GM12878 (cell line): ENCODE results near the gene CD200R1L. TPM values are rescaled to one million over a fixed set of nuclear protein-coding genes. Genes with fewer than 3 reads are reported as not detected.

Experiments
- BCL3 ChIP-seq: IDR thresholded peaks from 2 replicates; pipeline ENCODE4 v1.6.1; 2011; ENCODE audit warnings: borderline replicate concordance, low read depth, mild to moderate bottlenecking, moderate library complexity, low read length; ENCODE audit not compliant: insufficient read depth, poor library complexity, severe bottlenecking
- CHD4 ChIP-seq: fragments of 200-600 bp; sonication (generic); IDR thresholded peaks from 2 replicates; pipeline ENCODE4 v1.6.1; 2016; ENCODE audit warnings: mild to moderate bottlenecking
- DPF2 ChIP-seq: fragments of 450-650 bp; IDR thresholded peaks from 2 replicates; pipeline ENCODE4 v1.6.1; 2017; ENCODE audit warnings: mild to moderate bottlenecking
- E4F1 ChIP-seq: fragments of 450-650 bp; IDR thresholded peaks from 2 replicates; pipeline ENCODE4 v1.6.1; 2018; ENCODE audit warnings: borderline replicate concordance, mild to moderate bottlenecking; ENCODE audit not compliant: partially characterized antibody
- HDAC2 ChIP-seq: fragments of 200-600 bp; sonication (generic); IDR thresholded peaks from 2 replicates; pipeline ENCODE4 v1.6.1; 2017
- MLLT1 ChIP-seq: fragments of 450-650 bp; IDR thresholded peaks from 2 replicates; pipeline ENCODE4 v1.6.1; 2016; ENCODE audit warnings: mild to moderate bottlenecking
- RUNX3 ChIP-seq: IDR thresholded peaks from 2 replicates; pipeline ENCODE4 v1.6.1; 2012; ENCODE audit warnings: low read length, inconsistent platforms
- ZNF384 ChIP-seq: IDR thresholded peaks from 2 replicates; pipeline ENCODE4 v1.6.1; 2012; ENCODE audit warnings: low read depth, mild to moderate bottlenecking, low read length, improper control_type of control experiment, borderline replicate concordance
- polyA plus RNA-seq, 11 experiments: library from polyadenylated mRNA; depleted of rRNA in 4 of 11; unstranded in 6 of 11; stranded (reverse) in 5 of 11; fragments of >200 nt; fragmentation: Nextera tagmentation in 4 of 11; fragmentation: Illumina TruSeq in 1 of 11; extraction: Ambion mirVana in 4 of 11; extraction: Trizol in 1 of 11; gene quantifications; 1 replicate in 1 of 11; 2 replicates in 10 of 11; pipeline versions ENCODE4 v1.2.1 to v1.2.3, GENCODE V29; 2011 to 2016; ENCODE audit warnings: inconsistent platforms in 2 of 11, missing spikeins in 2 of 11, low read depth in 1 of 11
- total RNA-seq, 4 experiments: library from RNA; depleted of rRNA in 3 of 4; stranded (reverse); fragments of >200 nt in 3 of 4; fragmentation: Illumina TruSeq in 1 of 4; extraction: Trizol in 1 of 4; gene quantifications; 2 replicates each; pipeline versions ENCODE4 v1.2.1 to v1.2.3, GENCODE V29; 2013 to 2021
- TF ChIP-seq, protein P1 (sequence below): fragments of 150-350 bp; IDR thresholded peaks from 2 replicates; pipeline ENCODE4 v1.6.1; 2016; ENCODE audit warnings: low read depth, low read length

The CD200R1L gene
- total and polyA plus RNA-seq, 10 of the 15 experiments (the other 5 are each of a cell fraction or from before 2014, with no cell fraction given) = 0.41 TPM; not detected in 9

DNA sequence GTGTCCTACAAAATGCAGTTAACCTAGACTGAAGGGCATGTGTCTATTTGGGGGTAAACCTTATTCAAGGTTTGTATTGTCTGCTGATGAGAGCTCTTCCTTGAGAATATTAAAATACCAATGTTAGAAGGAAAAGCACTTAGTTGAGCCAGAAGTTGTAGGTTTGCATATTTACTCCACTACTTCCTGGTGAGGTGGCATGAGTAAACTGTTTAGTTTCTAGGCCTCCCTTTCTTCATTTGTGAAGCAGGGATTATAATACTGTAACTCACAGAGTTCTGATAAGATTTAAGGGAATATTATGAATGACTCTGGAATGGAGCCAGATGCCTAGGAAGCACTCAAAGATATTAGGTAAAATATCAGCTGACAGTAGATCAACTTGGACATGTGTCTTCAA, 46.7 kb downstream of the CD200R1L start (continued):
- TF ChIP-seq BCL3 = no peak
- TF ChIP-seq, protein P1, sequence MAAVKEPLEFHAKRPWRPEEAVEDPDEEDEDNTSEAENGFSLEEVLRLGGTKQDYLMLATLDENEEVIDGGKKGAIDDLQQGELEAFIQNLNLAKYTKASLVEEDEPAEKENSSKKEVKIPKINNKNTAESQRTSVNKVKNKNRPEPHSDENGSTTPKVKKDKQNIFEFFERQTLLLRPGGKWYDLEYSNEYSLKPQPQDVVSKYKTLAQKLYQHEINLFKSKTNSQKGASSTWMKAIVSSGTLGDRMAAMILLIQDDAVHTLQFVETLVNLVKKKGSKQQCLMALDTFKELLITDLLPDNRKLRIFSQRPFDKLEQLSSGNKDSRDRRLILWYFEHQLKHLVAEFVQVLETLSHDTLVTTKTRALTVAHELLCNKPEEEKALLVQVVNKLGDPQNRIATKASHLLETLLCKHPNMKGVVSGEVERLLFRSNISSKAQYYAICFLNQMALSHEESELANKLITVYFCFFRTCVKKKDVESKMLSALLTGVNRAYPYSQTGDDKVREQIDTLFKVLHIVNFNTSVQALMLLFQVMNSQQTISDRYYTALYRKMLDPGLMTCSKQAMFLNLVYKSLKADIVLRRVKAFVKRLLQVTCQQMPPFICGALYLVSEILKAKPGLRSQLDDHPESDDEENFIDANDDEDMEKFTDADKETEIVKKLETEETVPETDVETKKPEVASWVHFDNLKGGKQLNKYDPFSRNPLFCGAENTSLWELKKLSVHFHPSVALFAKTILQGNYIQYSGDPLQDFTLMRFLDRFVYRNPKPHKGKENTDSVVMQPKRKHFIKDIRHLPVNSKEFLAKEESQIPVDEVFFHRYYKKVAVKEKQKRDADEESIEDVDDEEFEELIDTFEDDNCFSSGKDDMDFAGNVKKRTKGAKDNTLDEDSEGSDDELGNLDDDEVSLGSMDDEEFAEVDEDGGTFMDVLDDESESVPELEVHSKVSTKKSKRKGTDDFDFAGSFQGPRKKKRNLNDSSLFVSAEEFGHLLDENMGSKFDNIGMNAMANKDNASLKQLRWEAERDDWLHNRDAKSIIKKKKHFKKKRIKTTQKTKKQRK = no peak
- TF ChIP-seq ZNF384 = no peak
- TF ChIP-seq HDAC2 = no peak
- no peak for TF ChIP-seq CHD4
- no peak for TF ChIP-seq DPF2
- TF ChIP-seq E4F1 = no peak
- TF ChIP-seq MLLT1 = no peak
- TF ChIP-seq RUNX3 = no peak
- TF ChIP-seq, all 136 proteins: peak for 0
